ENCODE measurements around the gene DLG1.

The DLG1 gene

DNA sequence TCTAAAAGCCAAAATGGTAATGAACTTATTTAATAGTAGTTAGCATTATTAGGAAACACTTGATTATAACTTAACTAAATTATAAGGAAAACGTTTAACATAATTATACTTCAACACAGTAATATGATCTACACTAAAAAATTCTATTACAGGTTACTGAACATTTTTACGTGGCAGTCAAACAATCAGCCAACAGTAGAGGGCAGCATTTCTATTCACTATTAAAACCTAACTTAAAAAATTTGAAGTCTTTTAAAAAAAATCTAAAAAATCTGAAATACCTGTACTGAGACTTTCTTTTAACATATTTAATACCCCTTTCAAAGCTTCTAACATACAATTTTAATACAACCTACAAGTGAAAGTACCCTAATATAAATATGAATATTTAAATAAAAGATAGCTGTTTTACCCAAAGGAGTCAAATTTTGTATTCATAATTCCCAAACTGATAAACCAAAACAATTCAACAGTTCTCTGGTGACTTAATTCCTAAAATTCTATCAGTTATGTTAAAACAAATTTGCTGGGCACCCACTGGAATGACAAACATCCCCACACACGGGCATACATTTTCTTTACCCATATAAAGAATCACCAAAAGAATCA lies 41.5 kb downstream of the DLG1 start:
- H3K4me3 ChIP-seq (ENCODE audit: low read length), result no peak overlapping the region
- TF ChIP-seq, protein P1, sequence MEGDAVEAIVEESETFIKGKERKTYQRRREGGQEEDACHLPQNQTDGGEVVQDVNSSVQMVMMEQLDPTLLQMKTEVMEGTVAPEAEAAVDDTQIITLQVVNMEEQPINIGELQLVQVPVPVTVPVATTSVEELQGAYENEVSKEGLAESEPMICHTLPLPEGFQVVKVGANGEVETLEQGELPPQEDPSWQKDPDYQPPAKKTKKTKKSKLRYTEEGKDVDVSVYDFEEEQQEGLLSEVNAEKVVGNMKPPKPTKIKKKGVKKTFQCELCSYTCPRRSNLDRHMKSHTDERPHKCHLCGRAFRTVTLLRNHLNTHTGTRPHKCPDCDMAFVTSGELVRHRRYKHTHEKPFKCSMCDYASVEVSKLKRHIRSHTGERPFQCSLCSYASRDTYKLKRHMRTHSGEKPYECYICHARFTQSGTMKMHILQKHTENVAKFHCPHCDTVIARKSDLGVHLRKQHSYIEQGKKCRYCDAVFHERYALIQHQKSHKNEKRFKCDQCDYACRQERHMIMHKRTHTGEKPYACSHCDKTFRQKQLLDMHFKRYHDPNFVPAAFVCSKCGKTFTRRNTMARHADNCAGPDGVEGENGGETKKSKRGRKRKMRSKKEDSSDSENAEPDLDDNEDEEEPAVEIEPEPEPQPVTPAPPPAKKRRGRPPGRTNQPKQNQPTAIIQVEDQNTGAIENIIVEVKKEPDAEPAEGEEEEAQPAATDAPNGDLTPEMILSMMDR (IDR thresholded peaks at IDR 0.05; ENCODE audit: insufficient read depth, low read depth, low read length, missing control alignments), result peak; percentile 52
- DNase-seq (ENCODE audit: low read depth), result peak; percentile 57

DNA sequence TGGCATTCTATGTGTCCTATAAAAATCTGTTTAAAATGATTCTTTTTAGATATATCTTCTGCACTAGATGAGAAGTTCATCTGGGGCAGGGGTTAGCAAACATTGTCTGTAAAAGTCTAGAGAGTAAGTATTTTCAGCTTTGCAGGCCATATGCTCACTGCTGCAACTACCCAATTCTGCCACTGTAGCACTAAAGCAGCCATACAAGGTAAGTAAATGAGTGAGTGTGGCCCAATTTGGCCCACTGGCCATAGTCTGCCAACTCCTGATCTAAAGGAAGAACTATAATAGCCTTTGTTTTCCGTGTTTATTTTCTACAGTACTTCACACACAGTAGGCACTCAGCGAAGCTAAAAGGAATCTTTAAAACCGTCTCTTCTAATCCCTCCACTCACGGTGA lies 42.3 kb downstream of the DLG1 start:
- TF ChIP-seq, protein P1 (IDR thresholded peaks at IDR 0.05; ENCODE audit: insufficient read depth, low read depth, low read length, missing control alignments), result peak; percentile 7
- H3K4me3 ChIP-seq (ENCODE audit: low read length), result no peak overlapping the region
- no peak for DNase-seq (ENCODE audit: low read depth)

DNA sequence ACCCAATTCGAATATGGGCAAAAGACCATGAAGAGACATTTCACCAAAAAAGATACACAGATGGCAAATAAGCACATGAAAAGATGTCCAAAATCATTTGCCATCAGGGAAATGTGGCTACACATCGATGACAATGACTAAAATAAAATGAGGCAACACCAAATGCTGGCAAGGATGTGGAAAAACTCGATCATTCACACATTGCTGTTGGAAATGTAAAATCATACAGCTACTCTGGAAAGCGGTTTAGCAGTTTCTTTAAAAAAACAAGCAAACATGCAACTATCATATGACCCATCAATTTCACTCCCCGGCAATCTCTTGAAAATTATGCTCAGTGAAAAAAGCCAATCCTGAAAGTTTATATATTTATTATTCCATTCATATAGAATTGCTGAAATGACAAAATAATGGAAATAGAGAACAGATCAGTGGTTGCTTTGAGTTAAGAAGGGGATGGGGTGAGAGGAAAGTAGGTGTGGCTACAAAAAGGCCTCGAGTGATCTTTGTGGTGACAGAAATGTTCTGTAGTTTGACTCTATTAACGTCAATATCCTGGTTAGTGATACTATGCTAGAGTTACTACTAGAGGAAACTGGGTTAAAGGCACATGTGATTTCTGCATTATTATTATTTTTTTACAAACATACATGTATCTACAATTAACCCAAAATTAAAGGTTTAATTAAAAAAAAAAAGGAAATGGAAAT lies 45.0 kb downstream of the DLG1 start:
- TF ChIP-seq, protein P1 (IDR thresholded peaks at IDR 0.05; ENCODE audit: insufficient read depth, low read depth, low read length, missing control alignments), result no peak
- no peak overlapping the region for H3K4me3 ChIP-seq (ENCODE audit: low read length)
- DNase-seq (ENCODE audit: low read depth), result no peak

DNA sequence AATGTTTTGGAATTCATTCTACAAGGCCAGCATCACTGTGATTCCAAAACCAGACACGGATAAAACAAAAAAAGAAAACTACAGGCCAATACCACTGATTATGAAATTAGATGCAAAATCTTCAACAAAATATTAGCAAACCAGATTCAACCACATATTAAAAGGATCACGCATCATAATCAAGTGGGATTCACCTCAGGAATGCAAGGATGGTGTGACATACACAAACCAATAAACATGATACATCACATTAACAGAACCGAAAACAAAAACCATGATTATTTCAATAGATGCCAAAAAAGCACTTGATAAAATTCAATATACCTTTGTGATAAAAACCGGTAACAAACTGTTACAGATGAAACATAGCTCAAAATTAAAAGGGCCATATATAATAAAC lies 48.9 kb downstream of the DLG1 start:
- H3K4me3 ChIP-seq (ENCODE audit: low read length), result no peak overlapping the region
- DNase-seq (ENCODE audit: low read depth), result no peak
- TF ChIP-seq, protein P1 (IDR thresholded peaks at IDR 0.05; ENCODE audit: insufficient read depth, low read depth, low read length, missing control alignments), result no peak

DNA sequence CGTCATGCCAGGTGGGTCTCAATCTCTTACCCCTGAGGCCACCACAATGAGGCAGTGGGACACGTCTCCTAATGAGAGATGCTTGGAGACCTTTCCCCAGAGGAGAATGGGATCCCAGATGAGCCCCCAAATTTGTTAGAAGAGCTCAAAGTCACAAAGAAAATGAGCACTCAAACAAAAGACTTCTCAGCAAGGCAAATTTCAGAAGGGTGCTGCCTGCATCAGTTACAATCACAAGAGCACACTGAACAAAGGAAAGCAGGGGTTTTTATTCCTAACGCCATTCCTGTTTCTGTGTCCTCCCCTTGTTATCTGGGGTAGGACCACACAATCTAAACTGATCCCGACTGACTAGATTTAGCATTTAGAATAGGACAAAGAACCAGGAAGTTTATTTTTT lies 50.1 kb downstream of the DLG1 start:
- DNase-seq (ENCODE audit: low read depth), result no peak
- no peak overlapping the region for H3K4me3 ChIP-seq (ENCODE audit: low read length)
- TF ChIP-seq, protein P1 (IDR thresholded peaks at IDR 0.05; ENCODE audit: insufficient read depth, low read depth, low read length, missing control alignments), result no peak

DNA sequence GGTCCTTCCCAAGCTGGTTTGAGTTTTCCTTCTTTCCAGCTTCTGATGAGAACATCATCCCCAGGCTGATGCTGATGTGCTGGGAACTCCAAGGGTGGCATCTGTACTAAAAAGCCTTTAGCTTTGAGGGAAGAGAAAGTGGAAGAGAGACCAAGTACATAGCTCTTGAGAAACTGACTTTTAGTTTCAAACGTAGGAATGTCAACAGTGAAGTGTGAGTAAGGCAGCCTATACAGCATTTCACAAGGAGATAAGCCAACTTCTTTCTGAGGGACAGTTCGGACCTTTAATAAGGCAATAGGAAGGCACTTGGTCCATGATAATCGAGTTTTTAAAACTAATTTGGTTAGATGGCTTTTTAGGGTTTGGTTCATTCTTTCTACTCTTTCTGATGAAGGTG lies 53.7 kb downstream of the DLG1 start:
- TF ChIP-seq, protein P1 (IDR thresholded peaks at IDR 0.05; ENCODE audit: insufficient read depth, low read depth, low read length, missing control alignments), result no peak
- no peak for DNase-seq (ENCODE audit: low read depth)
- no peak overlapping the region for H3K4me3 ChIP-seq (ENCODE audit: low read length)

Measured in epithelial cell of esophagus (primary cell).